Spleen (tissue), 3 donors: ENCODE data around the gene RNH1.

Experiments
- POLR2A ChIP-seq, 3 donors: fragments of 450-650 bp; IDR thresholded peaks; one replicate each; pipeline ENCODE4 v1.5.1; 2017; ENCODE audit warnings: antibody characterized with exemption in 3 of 3, mild to moderate bottlenecking in 1 of 3
- POLR2AphosphoS5 ChIP-seq, 3 donors: sonication (generic); formaldehyde crosslinking; IDR thresholded peaks; one replicate each; pipeline ENCODE4 v1.5.1; 2017; ENCODE audit warnings: antibody characterized with exemption in 3 of 3

DNA sequence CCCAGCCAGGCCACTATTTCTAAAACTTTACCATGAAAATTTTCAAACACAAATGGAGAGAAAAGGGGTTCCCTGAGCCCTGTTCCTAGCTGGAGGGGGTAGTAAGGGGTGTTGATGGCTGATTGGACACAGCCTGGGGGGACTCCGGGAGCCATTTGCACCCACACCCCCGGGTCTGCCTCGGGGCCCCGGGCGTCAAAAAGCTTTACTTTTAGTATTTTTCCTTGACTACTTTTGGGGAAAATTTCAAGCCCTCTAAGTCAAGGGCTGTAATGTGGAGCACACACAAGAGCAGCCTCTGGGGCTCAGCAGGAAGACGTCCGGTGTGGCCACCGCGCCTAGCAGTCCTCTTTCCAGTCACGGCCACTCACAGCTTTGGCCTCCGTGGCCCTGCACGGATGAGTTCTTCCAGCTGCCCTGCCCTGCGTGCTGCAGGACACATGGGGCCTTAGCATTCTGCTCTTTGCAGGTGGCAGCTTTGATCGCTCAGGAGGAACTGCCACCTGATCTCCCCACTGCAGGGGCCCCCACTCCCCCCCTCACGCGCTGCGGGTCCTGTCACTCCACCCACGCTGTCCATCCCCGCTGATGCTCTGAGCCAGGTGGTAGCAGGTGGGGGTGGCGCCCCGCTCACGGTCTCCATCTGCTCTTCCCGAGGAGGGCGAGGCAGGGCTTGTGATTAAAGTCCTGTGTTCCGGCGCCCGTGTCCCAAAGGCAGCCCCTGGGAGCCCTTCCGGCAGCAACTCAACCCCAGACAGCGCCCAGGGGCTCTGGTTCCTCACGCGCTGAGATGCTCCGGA lies 14.4 kb downstream of the RNH1 start:
- TF ChIP-seq POLR2AphosphoS5 (IDR thresholded peaks at IDR 0.05) (peak; percentile 24 to 61 (median 26)), POLR2A (IDR thresholded peaks at IDR 0.05) (no peak)
